Mononuclear cell (primary cell): Measurements from ENCODE around the gene ZAR1L. TPM values are rescaled to one million over a fixed set of nuclear protein-coding genes. Genes with fewer than 3 reads are reported as not detected.

Source experiments
- H3K27me3 ChIP-seq: 2 replicates; pipeline ENCODE4 v1.6.0; 2011; ENCODE audit warnings: low read length, control low read depth; ENCODE audit not compliant: insufficient read depth
- H3K4me1 ChIP-seq: 2 replicates; pipeline ENCODE4 v1.5.1; 2011; ENCODE audit warnings: mild to moderate bottlenecking, low read length, control low read depth; ENCODE audit not compliant: insufficient read depth
- H3K4me3 ChIP-seq: 2 replicates; pipeline ENCODE4 v1.5.1; 2011; ENCODE audit warnings: mild to moderate bottlenecking, low read length, moderate library complexity
- H3K9me3 ChIP-seq: 2 replicates; pipeline ENCODE4 v1.5.1; 2011; ENCODE audit warnings: low read depth, mild to moderate bottlenecking, control low read depth, low read length
- total RNA-seq: library from RNA; depleted of rRNA; stranded (reverse); fragments of >200 nt; gene quantifications from one replicate; pipeline ENCODE4 v1.2.3, GENCODE V29; 2012

ZAR1L gene
- total RNA-seq, 1 donor = not detected

DNA sequence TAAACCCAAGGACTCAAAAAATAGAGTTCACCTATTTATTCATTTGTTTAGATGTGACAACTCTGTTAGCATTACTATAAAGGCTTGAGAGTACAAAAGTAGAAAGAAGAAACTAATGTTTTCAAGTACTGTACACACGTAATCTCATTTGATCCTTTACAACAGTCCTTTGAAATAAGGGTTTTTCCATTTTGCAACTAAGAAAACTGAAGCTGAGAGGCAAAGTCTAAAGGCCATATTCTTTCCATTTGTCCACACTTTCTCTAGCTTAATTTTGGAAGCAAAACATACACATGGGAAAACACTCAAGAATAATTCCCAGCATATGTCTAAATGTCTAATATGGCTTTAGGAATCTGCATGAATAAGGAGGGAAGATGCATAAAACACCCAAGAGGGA, 34.1 kb downstream of the ZAR1L start:
- no peaks in the 10 kb centered on the region for H3K4me1 ChIP-seq
- H3K4me3 ChIP-seq = no peak overlapping the region
- H3K9me3 ChIP-seq = no peaks in the 10 kb centered on the region
- no peaks in the 10 kb centered on the region for H3K27me3 ChIP-seq

DNA sequence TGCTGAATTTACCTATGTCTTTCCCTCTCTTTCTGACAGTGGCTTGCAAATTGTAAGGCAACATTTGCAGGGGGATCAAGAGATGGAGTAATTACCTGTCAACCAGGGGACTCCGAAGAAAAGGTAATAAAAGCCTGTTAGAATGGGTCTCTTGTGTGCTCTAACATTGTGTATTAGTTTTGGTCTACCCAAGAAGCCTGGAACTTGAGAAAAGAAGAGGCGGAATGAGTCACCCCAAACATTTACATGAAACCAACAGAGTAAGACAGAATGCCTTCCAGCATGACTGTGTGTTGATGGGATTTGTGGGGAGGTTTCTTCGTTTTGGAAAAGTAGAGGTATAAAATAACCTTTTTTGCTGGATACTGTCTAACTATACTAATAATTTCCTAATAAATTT, 36.7 kb downstream of the ZAR1L start:
- Histone ChIP-seq H3K9me3 (no peaks in the 10 kb centered on the region), H3K4me3 (no peak overlapping the region), H3K27me3 (no peaks in the 10 kb centered on the region), H3K4me1 (no peaks in the 10 kb centered on the region)

DNA sequence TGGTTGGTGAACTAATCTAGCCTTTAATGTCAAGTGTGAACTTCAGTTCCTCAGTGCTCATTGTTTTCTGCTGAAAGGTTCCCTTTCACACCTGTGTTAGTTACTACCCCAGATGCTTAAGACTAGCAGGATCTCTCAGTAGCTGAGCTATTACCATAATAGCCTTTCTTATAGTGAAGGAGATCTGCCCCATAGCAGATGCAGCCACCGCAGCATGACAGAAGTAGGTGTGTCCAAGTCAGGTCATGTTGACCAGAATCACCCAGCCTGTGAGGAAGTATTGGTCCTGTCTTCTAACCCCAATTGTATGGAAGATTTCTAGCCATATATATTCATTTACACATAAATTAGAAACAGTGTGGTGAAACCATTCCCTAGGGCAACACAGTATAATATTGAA, 37.3 kb downstream of the ZAR1L start:
- H3K4me1 ChIP-seq = no peaks in the 10 kb centered on the region
- no peaks in the 10 kb centered on the region for H3K9me3 ChIP-seq
- H3K4me3 ChIP-seq = no peak overlapping the region
- no peaks in the 10 kb centered on the region for H3K27me3 ChIP-seq

DNA sequence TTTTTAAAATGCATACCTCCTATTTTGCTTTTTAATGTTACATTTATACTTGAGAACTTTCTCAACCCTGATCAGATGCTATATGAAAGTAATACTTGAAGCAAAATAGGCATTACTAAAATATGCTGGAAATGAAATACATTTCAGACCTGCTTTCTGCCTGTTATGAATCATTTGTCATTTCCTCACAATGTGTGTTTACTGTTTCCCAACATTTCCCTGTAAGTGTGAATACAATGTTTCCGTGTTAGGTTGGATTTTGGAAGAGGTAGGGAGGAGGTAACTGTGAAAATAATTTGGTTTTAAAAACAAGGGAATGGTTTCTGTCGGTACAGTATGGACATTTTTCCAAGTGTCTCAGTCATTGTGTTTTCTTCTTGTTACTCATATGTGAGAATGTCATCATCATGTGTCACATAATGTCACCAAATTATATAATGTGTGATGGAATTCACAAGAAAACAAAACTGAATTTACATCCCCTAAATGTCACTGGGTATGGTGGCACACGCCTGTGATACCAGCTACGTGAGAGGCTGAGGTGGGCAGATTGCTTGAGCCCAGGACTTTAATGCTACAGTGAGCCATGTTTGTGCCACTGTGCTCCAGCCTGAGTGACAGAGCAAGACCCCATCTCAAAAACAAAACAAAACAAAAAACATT, 43.0 kb downstream of the ZAR1L start:
- Histone ChIP-seq H3K4me1 (no peaks in the 10 kb centered on the region), H3K9me3 (no peaks in the 10 kb centered on the region), H3K4me3 (no peak overlapping the region), H3K27me3 (no peaks in the 10 kb centered on the region)

DNA sequence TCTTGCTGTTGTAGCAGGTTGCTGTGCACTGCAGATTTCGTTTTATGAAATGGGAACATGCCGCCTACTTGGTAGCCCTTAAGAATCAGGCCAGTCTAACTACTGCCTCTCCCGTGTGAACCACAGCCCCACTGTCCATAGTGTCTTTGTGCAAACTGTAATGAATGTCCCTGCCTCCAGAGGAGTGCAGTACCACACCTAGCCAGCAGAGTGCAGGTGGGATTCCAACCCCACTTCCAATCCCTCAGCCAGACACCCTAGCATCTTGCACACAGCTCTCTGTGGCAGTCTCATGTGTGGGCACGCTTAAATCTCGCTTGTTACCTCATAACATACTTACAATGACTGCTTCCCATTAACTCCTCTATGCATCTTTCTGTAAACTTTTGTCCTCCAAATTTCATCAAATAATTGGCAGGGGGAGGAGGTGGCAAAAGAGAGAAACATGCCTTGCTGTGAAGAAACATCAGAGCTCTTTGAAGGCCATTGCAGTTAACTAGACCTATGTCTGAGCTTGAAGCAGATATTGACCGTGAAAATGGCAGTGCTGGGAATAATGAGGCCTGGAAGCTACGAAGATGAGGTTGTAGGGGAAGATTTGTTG, 47.2 kb downstream of the ZAR1L start:
- Histone ChIP-seq H3K4me3 (no peak overlapping the region), H3K27me3 (no peaks in the 10 kb centered on the region), H3K4me1 (no peaks in the 10 kb centered on the region), H3K9me3 (no peaks in the 10 kb centered on the region)

DNA sequence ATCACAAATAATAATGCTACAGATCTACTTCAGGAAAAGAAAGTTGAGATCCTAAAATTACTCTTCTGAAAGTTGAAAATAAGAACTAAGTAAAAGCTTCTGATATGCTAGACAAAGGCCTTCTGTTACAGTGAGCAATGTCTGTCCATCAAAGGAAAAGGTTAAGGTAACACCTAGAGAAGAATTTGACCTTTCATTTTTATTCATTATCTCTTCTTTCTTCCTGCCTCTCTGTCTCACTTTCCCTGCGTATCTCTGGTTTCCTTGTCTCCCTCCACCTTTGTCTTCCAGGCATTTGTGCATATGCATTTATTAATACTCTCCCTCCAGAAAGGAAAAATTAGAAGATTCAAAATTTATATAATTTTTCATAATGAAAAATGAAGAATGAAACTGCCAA, 49.0 kb downstream of the ZAR1L start:
- Histone ChIP-seq H3K27me3 (no peaks in the 10 kb centered on the region), H3K4me3 (no peak overlapping the region), H3K9me3 (no peaks in the 10 kb centered on the region), H3K4me1 (no peaks in the 10 kb centered on the region)

DNA sequence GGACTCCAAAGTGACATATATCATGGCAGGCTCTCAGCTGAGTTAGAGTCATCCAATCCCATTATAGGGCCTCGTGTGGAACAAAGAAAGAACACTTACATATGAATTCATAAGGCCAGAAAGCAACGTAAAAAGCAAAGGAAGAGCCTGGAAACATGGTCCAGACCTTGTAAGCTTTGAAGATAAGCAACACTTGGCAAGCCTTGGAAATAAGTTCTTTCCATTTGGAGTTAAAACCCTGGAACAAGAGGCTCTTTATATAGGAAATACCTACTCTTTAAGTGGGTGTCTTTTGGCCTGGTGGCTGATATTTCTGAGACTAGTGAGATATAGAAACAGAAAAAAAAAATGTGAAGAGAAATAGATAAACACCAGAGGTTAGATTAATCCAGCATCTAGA, 49.4 kb downstream of the ZAR1L start:
- Histone ChIP-seq H3K4me1 (no peaks in the 10 kb centered on the region), H3K27me3 (no peaks in the 10 kb centered on the region), H3K4me3 (no peak overlapping the region), H3K9me3 (no peaks in the 10 kb centered on the region)

DNA sequence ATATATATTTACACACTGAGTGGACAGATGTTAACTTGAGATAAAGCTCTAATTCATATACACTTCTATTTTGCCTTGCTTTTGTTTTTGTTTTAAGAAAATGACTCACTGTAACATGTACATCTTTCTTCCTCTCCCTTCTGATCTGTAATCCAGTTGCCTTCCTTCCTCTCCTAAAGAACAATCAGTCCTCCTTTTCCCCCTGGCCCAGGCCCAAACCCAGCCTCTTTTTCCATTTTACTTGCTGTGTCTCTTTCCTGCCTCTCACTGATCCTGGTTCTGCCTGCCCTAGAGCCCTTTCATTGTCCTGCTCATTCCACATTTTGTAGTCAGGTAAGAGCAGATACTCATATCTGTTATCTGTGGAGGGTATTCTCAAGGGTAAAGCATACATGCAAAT, 50.8 kb downstream of the ZAR1L start:
- Histone ChIP-seq H3K9me3 (no peaks in the 10 kb centered on the region), H3K27me3 (no peaks in the 10 kb centered on the region), H3K4me1 (no peaks in the 10 kb centered on the region), H3K4me3 (no peak overlapping the region)

DNA sequence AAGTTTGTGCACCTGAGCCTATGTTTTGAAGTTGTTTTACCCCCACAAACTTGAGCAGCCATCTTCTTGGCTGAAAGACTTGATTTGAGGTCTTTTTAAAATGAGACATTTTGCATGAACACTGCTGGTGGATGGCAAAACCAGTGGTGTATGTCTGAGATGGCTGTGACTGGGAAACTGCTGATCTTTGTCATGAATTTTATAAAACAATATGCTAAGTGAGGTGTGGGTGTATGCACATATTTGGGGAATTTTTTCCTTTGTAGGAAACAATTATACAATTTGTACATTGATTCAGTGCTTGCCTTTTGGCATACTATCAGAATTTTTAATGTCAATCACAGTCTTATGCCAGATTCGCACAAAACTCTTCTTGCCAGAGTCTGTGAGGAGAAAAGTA, 52.5 kb downstream of the ZAR1L start:
- no peak overlapping the region for H3K4me3 ChIP-seq
- H3K9me3 ChIP-seq = no peaks in the 10 kb centered on the region
- no peaks in the 10 kb centered on the region for H3K4me1 ChIP-seq
- no peaks in the 10 kb centered on the region for H3K27me3 ChIP-seq

DNA sequence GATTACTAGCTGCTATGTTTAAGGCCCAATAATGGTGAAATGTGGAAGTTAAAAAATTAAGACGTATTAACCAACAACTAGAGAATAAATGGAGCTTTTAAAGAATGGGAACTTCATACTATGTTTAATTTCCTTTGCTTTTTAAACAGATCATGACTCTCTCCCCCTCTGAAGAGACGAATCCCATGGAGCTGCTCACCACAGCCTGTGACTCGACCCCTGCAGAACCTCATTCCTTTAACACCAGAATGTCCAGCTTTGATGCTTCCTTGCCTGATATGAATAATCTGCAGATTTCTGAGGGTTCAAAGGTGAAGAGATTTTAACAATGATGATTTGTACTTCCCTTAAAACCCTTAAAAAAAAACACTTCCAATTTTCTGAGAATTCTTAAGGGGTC, 53.0 kb downstream of the ZAR1L start:
- Histone ChIP-seq H3K4me1 (no peaks in the 10 kb centered on the region), H3K4me3 (no peak overlapping the region), H3K9me3 (no peaks in the 10 kb centered on the region), H3K27me3 (no peaks in the 10 kb centered on the region)

DNA sequence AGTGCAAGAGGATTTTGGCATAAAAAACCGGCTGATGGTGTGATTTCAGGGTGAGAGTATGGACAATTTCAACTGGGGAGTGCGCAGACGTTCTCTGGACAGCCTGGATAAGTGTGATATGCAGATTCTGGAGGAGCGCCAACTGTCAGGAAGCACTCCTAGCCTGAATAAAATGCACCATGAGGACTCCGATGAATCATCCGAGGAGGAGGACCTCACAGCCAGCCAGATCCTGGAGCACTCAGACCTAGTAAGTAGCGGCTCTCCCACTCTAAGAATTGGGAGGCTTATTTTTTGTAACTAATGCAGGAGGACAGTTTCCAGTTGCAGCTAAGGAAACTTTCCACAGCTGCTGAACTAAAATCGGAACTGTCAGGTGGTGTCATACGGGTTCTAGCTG, 53.6 kb downstream of the ZAR1L start:
- no peaks in the 10 kb centered on the region for H3K4me1 ChIP-seq

DNA sequence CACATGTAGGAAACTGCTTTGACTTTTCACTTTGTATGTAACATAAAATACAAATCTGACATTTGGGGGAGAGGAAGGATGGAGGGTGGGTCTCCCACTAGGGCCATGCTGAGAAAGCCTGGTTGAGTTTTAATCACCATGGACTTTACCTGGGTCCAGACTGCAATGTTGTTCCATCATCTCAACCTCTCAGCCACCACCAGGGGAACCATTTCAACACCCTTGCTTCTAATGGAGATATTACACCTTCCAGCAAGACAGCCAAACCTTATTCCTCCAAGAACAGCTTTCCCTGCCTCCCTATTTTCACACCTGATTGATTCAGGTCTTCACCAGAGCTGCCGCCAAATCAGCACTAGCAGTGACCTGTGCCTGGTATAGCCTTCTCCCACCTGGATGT, 56.0 kb downstream of the ZAR1L start:
- H3K4me3 ChIP-seq = no peak overlapping the region
- H3K9me3 ChIP-seq = no peaks in the 10 kb centered on the region
- H3K27me3 ChIP-seq = no peaks in the 10 kb centered on the region
- H3K4me1 ChIP-seq = no peaks in the 10 kb centered on the region

More for the DNA sequence above, 53.6 kb downstream of the ZAR1L start:
- no peaks in the 10 kb centered on the region for H3K9me3 ChIP-seq
- H3K27me3 ChIP-seq = no peaks in the 10 kb centered on the region
- no peak overlapping the region for H3K4me3 ChIP-seq

DNA sequence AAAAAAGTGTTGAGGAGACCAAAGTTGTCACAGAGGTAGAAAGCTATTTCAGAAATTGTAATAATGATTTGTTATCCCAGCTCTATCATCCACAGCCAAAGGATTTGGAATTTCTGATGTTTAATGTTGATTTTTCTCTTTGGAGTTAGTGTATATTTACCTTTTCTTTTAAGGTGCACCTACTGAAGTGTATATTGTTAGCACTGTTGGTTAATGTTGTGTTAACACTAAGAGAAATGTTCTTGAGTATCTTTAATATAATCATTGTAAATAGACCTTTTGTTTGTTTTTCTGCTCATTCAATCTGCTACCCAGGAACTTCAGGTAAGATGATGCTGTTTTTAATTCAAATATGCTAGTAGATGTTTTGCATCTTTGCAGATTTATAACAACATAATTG, 57.5 kb downstream of the ZAR1L start:
- Histone ChIP-seq H3K9me3 (no peaks in the 10 kb centered on the region), H3K4me1 (no peaks in the 10 kb centered on the region), H3K4me3 (no peak overlapping the region), H3K27me3 (no peaks in the 10 kb centered on the region)

DNA sequence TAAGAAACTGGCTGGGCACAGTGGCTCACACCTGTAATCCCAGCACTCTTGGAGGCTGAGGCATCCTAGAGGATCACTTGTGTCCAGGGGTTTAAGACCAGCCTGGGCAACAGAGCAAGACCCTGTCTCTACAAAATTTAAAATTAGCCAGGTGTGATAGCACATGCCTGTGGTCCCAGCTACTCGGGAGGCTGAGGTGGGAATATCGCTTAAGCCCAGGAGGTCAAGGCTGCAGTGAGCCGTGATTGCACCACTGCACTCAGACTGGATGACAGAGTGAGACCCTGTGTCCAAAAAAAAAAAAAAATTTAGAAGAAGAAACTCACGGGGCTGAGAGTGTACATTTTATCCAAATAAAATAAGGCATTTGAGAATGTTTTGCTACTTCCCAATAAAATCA, 58.9 kb downstream of the ZAR1L start:
- Histone ChIP-seq H3K27me3 (no peaks in the 10 kb centered on the region), H3K4me3 (no peak overlapping the region), H3K9me3 (no peaks in the 10 kb centered on the region), H3K4me1 (no peaks in the 10 kb centered on the region)

DNA sequence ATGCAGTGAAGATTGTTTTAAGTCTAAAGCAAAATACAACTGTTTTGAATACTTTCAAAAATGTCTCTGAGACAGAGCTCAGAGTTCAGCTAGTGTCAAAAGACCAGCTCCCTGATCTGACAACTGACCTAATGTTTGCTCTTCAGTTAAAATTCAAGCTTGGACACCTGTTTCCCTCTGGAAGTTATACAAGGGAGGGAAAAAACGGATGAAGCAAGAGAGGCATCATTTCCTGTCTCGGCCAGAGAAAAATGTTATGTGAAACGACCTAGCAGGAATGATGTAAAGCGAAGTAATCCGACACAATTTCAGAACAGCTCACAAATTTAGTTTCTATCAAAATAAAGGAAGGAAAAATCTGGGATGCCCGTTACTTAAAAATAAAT, 59.4 kb downstream of the ZAR1L start:
- no peaks in the 10 kb centered on the region for H3K9me3 ChIP-seq
- no peak overlapping the region for H3K4me3 ChIP-seq
- no peaks in the 10 kb centered on the region for H3K4me1 ChIP-seq
- no peaks in the 10 kb centered on the region for H3K27me3 ChIP-seq
